ENCODE data around the gene FRZB.

FRZB gene

DNA sequence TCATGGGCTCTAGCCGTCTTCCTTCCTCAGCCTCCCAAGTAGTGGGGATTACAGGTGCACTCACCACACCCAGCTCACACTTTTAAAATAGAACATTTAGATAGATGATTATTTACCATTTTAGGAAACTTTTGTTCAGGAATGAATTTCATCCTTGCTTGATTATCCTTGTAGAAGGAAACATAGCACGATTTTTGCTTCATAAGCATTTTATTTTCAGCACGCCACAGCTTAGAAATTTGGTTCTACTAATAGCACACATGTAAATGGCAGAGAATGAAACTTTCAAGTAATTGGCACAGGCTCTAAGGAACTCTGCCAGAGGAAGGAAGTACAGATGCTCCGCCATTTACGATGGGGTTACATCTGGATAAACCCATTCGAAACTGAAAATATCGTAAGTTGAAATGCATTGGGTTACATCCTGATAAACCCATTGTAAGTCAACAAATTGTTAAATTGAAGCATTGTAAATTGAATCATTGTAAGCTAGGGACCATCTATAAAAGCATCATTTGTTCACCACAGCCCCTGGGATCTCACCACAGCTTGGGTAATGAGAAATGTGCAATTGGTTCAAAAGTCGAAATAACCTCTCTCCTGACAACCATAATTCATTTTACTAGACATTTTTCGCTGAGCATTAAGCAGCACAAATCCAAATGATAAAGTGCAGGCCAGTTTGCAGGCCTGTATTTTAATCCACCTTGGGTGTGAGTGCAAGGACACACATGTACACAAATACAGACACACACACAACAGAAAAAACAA lies 33.2 kb downstream of the FRZB start:
- DNase-seq, result no peak

DNA sequence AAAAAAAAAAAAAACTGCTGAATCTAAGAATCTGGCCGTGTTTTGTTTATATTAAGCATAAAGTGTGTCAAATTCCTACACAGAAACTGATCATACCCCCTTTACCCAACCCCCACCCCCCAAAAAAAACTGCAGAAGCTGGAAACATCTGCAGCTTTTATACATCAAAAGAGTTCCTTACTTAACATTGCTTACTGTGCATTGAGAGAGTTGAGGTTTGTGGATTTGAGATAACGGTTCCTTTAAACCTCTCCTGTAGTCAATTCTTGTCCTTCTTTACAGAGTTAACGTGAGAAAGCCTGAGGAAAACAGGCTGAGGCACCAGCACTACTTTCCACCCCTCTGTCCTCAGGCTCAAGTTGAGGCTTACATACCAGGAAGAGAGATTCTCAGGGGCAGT lies 34.5 kb downstream of the FRZB start:
- no peak for DNase-seq

DNA sequence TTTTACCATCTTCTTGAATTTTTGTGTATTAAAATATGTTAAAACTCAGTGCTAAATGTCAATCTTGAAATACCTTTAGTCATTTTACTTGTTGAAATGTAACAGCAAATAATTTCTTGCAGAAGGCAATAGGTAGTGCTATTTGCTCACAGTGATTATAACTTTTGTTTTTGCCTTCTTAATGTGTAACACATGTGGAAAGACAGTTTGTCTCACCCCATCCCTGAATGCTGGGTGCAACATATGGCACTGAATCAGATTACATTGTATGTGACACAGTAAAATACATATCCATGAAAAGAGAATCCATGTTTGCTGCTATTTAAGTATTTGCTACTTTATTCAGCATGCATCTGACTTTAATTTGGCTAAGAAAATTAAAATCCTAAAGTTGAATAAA lies 35.3 kb downstream of the FRZB start:
- DNase-seq, result no peak

DNA sequence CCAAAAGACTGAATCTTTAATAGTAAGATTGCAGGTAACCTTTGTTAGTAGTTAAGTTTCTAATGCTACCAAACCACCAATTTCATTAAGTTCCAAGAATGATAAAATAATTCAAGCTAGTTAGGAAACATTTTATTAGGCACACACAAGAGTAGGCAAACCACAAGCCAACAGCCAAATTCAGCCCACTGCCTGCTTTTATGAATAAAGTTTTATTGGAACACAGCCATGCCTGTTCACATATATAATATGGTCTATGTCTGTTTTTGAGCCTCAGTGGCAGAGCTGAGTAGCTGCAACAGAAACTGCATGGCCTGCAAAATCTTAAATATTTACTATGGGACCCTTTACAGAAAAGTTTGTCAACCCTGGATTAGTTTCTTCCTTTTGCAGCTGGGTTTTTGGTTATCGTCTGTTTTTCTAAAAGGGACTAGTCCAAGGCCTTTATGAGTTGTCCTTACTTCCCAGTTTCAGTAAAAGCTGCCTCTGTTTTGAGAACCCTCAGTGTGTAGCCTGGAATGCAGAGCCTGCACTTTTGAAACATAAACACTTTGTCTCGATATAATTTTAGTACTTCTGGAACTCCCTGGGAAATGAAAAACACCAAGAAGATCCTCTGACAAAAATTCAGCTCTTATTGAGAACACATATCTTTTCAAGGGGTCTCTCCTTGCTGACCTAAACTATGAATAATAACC lies 39.1 kb downstream of the FRZB start:
- DNase-seq, result no peak

DNA sequence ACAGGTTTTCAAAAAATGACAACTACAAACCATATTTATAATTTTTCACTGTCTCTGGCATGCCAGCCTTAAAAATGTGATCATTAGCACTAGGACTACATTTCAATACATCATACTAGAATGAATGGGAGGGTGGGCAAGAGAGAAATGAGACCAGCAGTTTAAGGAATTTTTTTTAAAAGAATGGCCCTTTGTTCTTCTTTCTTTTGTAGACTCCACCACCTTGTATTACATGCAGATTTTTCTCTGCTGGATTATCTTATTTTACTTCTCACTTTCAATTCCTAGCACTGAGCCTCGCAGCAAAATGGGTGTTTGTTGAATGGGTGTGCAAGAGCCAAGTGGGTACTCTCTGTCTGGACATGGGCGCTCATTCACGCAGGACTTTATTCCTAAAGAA lies 39.9 kb downstream of the FRZB start:
- DNase-seq, result no peak

DNA sequence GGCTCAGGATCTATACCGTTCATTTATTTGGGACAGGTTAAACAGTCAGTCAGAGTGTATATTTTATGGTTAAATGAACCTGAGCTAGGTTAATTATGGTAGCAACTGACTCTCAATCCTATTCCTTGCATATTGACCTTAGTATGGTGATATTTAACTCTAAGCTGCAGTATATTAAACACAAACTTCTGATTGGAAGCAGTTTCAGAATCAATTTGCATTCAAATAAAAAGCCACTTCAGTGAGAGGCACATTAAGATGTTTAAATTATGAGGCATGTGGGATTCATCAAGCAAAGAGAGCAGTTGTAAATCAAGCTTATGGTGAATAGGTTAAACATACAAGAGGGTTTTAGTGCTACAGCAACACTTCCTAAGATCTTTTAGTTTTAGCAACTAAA lies 40.4 kb downstream of the FRZB start:
- DNase-seq, result no peak

DNA sequence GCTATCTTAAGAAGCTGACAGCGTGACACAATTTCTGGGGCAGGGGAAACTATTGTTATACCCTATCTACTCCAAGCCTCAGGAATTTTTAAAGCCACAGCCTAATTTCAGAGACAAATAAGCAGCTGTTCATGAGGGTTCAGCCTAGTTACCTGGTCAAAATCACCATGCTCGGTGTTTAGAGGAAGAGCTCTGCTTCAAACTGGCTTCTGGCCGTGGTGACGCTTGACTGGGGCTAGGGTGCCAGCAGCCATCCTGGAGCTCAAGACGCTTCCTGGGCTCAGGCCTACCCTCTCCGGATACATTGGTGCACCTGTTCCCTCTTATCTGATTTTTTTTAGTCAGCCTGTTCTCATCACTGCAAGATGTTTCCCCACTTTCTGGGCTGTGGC lies 41.7 kb downstream of the FRZB start:
- DNase-seq, result peak; percentile 66

DNA sequence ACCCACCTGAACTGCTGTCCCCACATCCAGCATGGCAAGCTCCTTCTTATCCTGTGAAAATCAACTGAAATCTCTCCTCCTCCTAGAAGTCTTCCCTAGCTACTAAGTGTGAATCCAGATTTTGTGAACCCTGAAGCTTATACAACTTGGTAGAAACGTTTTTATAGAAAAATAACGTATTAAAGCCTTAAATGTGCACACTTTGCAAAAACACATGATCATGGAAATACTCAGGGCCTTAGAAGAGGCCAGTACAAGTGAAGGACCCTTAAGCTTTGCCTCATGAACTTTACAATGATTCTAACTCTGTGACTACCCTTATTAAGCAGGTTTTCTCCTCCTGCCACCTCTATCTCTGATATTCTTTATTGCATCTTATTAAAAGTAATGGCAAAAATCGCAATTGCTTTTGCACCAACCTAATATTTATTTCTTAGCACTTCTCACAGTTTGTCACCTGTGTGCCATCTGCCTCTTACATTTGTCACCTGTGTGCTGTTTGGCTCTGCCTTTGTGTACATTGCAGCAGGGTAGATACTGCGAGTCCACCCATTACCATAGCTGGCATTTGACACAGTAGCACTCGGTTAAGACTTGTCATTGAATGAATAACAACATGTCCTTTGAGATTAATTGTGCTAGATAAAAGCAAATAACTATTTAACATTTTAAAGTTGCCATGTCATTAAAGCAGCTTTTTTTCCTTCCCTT lies 42.2 kb downstream of the FRZB start:
- DNase-seq, result peak; percentile 71

DNA sequence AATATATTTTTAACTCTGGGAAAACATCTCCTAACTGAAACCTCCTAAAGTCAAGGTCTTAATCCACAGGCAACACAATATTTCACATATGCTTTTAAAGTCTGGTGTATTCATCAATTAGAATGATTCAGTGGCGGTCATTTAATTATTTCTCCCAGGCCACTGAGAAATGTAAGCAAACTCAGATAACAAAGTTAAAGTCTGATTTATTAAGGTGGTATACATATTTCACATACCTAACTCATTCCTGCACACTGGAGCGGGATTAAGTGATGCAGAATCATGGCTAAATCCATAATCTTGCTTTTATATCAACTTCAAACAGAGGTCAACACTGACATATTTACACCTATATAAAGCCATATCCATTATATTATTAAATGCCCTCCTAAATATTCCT lies 43.7 kb downstream of the FRZB start:
- no peak for DNase-seq

DNA sequence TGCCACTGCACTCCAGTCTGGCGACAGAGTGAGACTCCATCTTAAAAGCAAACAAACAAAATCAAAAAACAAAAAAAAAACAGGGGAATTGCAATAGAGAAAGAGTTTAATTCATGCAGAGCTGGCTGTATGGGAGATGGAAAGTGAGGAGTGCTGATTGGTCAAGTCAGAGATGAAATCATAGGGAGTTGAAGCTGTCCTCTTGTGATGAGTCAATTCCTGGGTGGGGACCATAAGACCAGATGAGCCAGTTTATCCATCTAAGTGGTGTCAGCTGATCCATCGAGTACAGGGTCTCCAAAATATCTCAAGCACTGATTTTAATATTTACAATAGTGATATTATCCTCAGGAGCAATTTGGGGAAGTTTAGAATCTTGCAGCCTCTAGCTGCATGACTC lies 45.3 kb downstream of the FRZB start:
- DNase-seq, result no peak

DNA sequence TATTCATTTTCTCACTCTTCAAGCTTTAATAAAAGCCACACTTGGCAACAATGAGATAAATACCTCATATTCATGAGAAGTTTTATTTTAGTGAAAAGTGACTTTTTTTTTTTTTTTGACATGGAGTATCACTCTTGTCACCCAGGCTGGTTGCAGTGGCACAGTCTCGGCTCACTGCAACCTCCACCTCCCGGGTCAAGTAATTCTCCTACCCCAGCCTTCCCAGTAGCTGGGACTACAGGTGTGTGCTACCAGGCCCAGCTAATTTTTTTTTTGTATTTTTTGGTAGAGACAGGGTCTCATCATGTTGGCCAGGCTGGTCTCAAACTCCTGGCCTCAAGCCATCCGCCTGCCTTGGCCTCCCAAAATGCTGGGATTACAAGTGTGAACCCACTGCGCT lies 47.0 kb downstream of the FRZB start:
- no peak for DNase-seq

DNA sequence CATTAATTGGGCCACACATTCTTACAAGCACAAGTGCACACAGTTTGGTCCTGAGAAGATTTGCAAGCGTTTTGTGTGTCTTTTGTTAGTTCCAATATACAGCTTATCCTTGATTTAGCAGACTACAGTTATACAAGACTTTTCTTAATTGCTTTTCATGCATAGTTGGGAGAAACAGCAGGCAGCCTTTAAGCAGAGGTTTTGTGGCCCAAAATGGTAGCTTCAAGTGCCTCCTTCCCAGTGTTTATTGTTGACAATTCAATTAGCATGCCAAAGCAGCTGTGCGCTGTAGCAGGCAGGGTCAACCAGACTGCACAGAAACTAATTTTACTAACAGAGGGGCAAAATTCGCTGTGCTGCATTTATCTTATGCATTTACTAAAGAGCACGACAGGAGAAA lies 47.5 kb downstream of the FRZB start:
- DNase-seq, result no peak

DNA sequence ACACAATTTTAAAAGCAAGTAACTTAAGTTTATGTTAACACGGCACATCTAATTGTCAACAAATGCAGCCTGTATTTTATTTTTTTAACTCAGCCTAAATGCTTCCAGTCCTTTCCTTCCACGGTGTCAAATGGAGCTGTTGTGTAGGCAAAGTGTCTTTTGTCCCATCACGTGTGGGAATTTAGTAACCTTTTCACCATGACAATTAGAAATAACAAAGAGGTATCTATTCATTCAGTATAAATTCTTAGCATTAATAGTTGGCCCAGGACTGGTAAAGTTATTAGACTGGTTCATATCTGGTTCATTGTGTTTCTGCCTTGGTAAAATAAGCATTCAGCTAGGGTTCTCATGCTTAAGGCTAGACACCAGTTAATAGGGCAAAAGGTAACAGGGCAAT lies 47.9 kb downstream of the FRZB start:
- no peak for DNase-seq

DNA sequence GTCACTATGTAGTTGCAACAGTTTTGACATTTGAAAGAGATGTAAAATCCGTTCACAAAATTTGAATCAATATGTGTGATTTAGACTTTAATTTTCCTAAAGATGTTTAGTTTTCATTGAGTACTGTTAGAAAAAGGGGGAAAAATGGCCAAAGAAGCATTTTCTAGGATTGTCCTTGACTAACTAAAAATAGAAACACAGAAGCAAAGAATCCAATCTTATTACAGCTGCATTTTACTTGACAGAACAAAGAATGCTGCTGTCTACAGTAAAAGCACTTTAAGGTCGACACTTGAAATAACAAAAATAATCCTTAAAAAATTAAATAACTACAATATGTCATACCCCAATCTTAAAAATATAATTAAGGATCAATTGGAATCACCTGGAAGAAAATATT lies 48.9 kb downstream of the FRZB start:
- no peak for DNase-seq

DNA sequence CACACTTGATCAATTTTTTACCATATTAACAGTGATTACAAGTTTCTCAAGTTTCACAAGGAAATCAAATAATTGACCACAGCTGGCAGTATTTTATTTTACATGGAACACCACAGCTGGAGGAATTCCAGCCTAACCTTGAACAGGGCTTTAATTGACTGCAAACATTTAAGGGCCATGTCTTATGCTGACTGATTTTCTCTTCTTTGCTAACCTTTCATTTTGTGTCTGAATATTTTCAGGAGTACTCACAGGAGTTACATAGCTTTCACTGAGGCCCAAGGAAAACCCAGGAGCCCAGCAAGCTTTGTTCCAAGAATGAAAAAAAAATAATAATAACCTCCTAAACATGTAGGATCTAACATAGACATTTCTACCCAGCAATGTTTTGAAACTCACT lies 49.6 kb downstream of the FRZB start:
- no peak for DNase-seq

DNA sequence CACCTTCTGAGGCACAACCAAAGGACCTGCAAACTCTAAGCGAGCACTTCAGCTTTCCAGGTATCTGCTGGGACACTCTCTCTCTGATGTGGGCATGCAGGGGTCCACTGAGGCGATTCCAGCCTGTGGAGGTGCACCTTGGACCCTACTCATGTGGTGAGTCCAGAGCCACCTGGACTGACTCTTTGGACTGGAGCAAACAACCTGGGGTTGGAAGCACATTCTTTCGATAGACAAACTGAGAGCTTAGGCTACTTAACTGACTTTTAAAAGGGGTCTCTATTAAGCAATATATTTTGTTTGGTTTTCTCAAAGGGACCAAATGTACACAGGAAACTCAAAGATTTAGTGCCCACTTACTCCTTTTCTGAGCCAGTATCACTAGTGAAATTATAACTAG lies 51.6 kb downstream of the FRZB start:
- DNase-seq, result no peak

DNA sequence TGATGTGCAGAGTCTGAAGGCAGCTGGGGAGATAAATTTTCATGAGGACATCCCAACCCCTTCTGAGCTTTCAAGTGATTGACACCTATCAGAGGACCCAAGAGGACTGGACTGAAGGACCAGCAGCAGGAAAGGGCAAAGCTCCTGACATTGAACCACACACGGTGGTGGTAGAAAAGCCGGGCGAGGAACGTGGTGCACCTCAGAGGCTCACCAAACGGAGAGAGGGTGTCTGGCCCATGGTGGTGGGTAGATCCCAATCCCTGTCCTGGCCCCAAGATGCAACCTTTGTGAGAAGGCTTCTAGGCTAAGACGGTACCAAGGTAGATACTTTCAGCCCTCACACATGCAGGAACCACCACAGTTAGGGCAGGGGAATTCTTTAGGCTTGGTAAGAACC lies 52.1 kb downstream of the FRZB start:
- no peak for DNase-seq

DNA sequence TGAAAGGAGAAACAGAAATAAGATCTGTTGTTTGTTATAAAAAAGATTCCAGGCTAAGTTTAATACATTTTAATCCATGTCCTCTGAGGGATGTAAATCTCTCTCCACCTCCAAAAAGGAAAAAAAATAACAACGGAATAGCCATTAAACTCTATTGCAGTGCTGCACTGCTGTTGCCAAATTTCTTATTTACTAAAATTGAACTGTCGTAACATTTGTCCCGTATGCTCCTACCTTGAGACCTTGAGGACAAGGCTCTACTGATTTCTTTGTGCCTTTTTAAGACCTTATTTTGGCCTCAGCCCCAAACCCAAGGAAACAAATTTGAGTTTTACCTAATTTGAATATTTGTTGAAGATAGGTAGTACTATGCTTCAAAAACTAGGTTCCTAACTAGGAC lies 56.4 kb downstream of the FRZB start:
- no peak for DNase-seq

DNA sequence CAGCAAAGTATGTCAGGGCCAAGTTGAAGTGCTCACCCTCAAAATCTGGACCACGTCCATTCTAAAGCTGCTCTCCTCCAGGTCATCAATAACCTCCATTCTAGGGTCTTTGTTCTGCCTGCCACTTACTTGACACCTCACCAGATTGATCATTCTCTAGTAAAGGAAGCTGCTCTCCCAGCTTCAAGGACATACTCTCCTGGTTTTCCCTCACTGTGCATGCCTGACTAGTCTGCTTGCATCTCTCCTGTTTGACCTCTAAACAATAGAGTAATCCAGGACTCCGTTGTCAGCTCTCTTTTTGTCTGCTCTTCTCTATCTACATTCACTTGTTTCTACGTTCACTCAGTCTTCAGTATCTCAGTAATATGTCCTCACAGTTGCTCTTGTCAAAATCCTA lies 59.1 kb downstream of the FRZB start:
- no peak for DNase-seq

DNA sequence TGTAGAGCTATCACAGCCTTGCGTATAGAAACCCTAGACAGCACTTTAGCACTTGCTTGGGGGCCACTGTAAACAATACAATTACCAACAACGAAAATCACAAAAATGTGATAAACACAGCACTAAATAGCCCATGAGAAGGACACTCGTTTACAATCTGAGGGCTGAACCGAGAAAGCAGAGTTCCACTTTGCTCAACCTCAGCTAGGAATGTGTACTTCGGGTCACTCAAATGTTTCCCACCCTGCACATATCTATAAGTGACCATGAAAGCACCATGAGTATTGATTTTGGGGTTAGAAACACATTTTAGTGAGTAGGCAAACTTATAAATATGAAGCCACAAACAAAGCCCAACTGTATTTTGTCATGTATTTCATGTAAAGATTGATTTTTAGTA lies 62.3 kb downstream of the FRZB start:
- no peak for DNase-seq

DNA sequence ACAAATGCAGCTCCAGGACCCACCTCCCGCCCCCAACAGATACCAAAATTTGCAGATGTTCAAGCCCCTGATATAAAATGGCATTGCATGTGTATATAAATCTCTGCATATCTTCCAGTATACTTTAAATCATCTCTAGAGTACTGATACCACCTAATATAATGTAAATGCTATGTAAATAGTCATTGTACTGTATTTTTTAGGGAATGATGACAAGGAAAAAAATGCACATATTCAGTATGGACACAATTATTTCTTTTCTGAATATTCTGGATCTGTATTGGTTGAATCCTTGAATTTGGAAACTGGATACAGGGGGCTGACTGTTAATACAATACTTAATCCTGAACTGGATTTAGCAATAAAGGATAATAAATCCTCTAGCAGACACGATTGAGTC lies 67.7 kb downstream of the FRZB start:
- DNase-seq, result no peak

DNA sequence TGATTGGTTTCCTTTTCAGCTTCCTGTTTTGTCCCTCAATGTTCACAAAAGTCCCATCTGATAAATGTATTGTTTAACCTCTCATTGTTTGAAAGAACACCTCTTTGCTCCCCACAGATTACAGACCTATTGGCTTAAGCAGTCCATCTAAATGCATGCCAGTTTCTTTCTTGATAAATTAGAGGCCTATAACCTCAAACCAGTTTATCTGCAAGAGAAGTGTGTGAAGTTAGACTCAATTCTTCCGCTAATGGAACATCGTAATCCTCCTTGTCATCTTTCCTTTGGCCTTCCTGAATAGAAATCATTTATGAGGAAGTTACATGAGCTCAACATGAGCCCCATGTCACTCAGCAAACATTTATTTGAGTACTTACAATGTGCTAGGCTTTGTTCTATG lies 74.0 kb downstream of the FRZB start:
- DNase-seq, result peak; percentile 22

DNA sequence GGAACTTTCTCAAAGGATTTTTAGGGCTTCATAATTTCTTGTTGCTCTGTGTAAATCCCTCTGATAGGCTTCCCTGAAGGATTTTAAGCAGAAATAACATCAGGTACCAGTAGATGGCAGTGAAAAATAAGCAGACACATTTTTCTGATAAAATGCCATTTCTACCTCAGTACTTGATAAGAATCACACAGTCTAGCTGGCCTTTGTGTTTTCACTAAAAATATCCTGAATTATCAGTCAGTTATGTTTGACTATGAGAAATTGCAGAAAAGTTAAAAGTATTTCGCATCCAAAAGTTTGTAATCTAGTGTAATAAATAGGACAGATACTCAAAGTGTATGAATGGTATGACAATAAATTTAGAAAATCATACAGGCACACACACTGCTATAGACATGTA lies 81.7 kb downstream of the FRZB start:
- DNase-seq, result no peak

DNA sequence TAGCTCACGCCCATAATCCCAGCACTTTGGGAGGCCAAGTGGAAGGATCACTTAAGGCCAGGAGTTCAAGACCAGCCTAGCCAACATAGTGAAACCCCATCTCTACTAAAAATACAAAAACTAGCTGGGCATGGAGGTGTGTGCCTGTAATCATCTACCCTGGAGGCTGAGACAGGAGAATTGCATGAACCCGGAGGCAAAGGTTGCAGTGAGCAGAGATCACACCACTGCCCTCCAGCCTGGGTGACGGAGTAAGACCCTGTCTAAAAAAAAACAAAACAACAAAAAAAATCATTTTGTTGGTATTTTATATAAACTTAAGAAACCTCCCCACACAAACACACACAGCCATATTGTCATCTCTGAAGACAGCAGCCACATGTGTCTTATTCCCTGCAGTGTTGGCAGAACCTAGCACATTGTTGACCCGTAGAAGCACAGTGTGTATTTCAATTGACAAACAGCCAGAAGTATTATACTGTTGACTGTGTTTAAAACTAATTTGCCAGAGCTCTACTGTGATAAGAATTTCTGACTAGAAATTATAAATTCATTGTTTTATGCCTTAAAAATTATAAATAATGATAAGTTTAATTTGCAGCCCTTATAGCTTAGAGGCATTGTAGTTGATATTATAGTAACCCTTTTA lies 82.3 kb downstream of the FRZB start:
- no peak for DNase-seq

Measured in DMS153 (cell line).